Retinal pigment epithelial cell (primary cell): ENCODE data around the gene AQP12B.

ENCODE experiments used
- DNase-seq: peaks from one replicate; pipeline ENCODE4 v3.0.0-alpha.2; 2010; ENCODE audit warnings: low read depth
- H3K4me3 ChIP-seq: 2 replicates; pipeline ENCODE4 v1.5.1; 2011; ENCODE audit warnings: mild to moderate bottlenecking, low read length, control low read depth, moderate library complexity
- CTCF ChIP-seq: conservative IDR thresholded peaks from 2 replicates; pipeline ENCODE4 v1.5.1; 2011; ENCODE audit warnings: low read depth, low read length, control low read depth, inconsistent platforms

AQP12B gene

GRCh38 chr2:240627736-240628506 is 54.8 kb downstream of the AQP12B start:
- H3K4me3 ChIP-seq: no peak overlapping the region
- TF ChIP-seq CTCF: no peak
- DNase-seq: no peak

- no peak for DNase-seq
- no peak overlapping the region for H3K4me3 ChIP-seq
- no peak for TF ChIP-seq CTCF
Observed at GRCh38 chr2:240626531-240627300, 56.0 kb downstream of the AQP12B start.
